Suprapubic skin (tissue), 4 donors: ENCODE results near the gene TRIO. TPM values are rescaled to one million over a fixed set of nuclear protein-coding genes. Genes with fewer than 3 reads are reported as not detected.

Source experiments
- DNase-seq, 2 donors: peaks; one replicate each; pipeline ENCODE4 v3.0.0-alpha.2; 2019; ENCODE audit warnings: low spot score in 2 of 2
- H3K27ac ChIP-seq: fragments of 200-600 bp; sonication (generic); one replicate; pipeline ENCODE4 v1.5.1; 2019
- H3K27me3 ChIP-seq: fragments of 200-600 bp; sonication (generic); one replicate; pipeline ENCODE4 v1.5.1; 2019
- H3K36me3 ChIP-seq: fragments of 200-600 bp; sonication (generic); one replicate; pipeline ENCODE4 v1.5.1; 2019
- H3K4me1 ChIP-seq: fragments of 200-600 bp; sonication (generic); one replicate; pipeline ENCODE4 v1.5.1; 2019
- H3K4me3 ChIP-seq: fragments of 200-600 bp; sonication (generic); one replicate; pipeline ENCODE4 v1.5.1; 2019; ENCODE audit warnings: mild to moderate bottlenecking
- H3K9me3 ChIP-seq: fragments of 200-600 bp; sonication (generic); one replicate; pipeline ENCODE4 v1.5.1; 2019
- CTCF ChIP-seq, 2 donors: fragments of 200-600 bp in 1 of 2; fragments of 450-650 bp in 1 of 2; sonication (generic) in 1 of 2; IDR thresholded peaks; one replicate each; pipeline ENCODE4 v1.5.1; 2016 to 2019; ENCODE audit warnings: antibody characterized with exemption in 2 of 2, mild to moderate bottlenecking in 1 of 2, moderate library complexity in 1 of 2
- EP300 ChIP-seq: sonication (generic); formaldehyde crosslinking; IDR thresholded peaks from one replicate; pipeline ENCODE4 v1.6.1; 2017; ENCODE audit warnings: antibody characterized with exemption
- POLR2A ChIP-seq, 2 donors: fragments of 450-650 bp; IDR thresholded peaks; one replicate each; pipeline ENCODE4 v1.6.1; 2017; ENCODE audit warnings: antibody characterized with exemption in 2 of 2, mild to moderate bottlenecking in 2 of 2, moderate library complexity in 2 of 2
- POLR2AphosphoS5 ChIP-seq, 3 donors: sonication (generic); formaldehyde crosslinking; IDR thresholded peaks; one replicate each; pipeline ENCODE4 v1.6.1; 2017; ENCODE audit warnings: antibody characterized with exemption in 3 of 3
- WGBS: methylation state at CpG from one replicate; pipeline ENCODE4 v1.1.5; 2018; 5-methylcytosine and 5-hydroxymethylcytosine counted together
- total RNA-seq, 4 donors: library from RNA; depleted of rRNA; stranded (reverse); fragments of >200 nt; gene quantifications; one replicate each; pipeline ENCODE4 v1.1.0, GENCODE V29; 2016

TRIO gene
- total RNA-seq, 4 donors from 2014 or later: 62.7 to 159 (median 70.4) TPM

- 57% methylated on average over 8 of the region's 8 CpGs for WGBS
- Histone ChIP-seq H3K27ac (no peak overlapping the region), H3K4me3 (no peak overlapping the region), H3K9me3 (no peaks in the 10 kb centered on the region), H3K4me1 (peaks cover 21% of the 10 kb centered on the region), H3K36me3 (peaks cover 19% of the 10 kb centered on the region), H3K27me3 (no peaks in the 10 kb centered on the region)
- no peak for DNase-seq
- TF ChIP-seq POLR2AphosphoS5 (IDR thresholded peaks at IDR 0.05) (no peak), EP300 (no peak), CTCF (IDR thresholded peaks at IDR 0.05) (no peak), POLR2A (IDR thresholded peaks at IDR 0.05) (no peak)
Observed at GRCh38 chr5:14309878-14310531, 166.9 kb downstream of the TRIO start.

GRCh38 chr5:14310901-14311300, 167.8 kb downstream of the TRIO start:
- no peak overlapping the region for H3K4me3 ChIP-seq
- no peaks in the 10 kb centered on the region for H3K27me3 ChIP-seq
- H3K27ac ChIP-seq: no peak overlapping the region
- H3K9me3 ChIP-seq: no peaks in the 10 kb centered on the region
- peaks cover 13% of the 10 kb centered on the region for H3K4me1 ChIP-seq
- no peak for TF ChIP-seq POLR2A (IDR thresholded peaks at IDR 0.05)
- no peak for TF ChIP-seq EP300
- no peak for TF ChIP-seq CTCF (IDR thresholded peaks at IDR 0.05)
- TF ChIP-seq POLR2AphosphoS5 (IDR thresholded peaks at IDR 0.05): no peak
- 69% methylated on average over 8 of the region's 8 CpGs for WGBS
- H3K36me3 ChIP-seq: peaks cover 17% of the 10 kb centered on the region
- no peak for DNase-seq

GRCh38 chr5:14313986-14314690, 171.0 kb downstream of the TRIO start:
- DNase-seq: no peak
- TF ChIP-seq EP300: no peak
- TF ChIP-seq POLR2A (IDR thresholded peaks at IDR 0.05): no peak
- TF ChIP-seq POLR2AphosphoS5 (IDR thresholded peaks at IDR 0.05): no peak
- no peak for TF ChIP-seq CTCF (IDR thresholded peaks at IDR 0.05)
- no peaks in the 10 kb centered on the region for H3K27me3 ChIP-seq
- H3K4me1 ChIP-seq: peaks cover 13% of the 10 kb centered on the region
- no peak overlapping the region for H3K27ac ChIP-seq
- no peaks in the 10 kb centered on the region for H3K9me3 ChIP-seq
- peaks cover 40% of the 10 kb centered on the region for H3K36me3 ChIP-seq
- WGBS: 72% methylated on average over 4 of the region's 4 CpGs
- no peak overlapping the region for H3K4me3 ChIP-seq

GRCh38 chr5:14316471-14316870, 173.3 kb downstream of the TRIO start:
- H3K9me3 ChIP-seq: no peaks in the 10 kb centered on the region
- no peak for DNase-seq
- no peak overlapping the region for H3K4me3 ChIP-seq
- H3K4me1 ChIP-seq: no peaks in the 10 kb centered on the region
- 90% methylated on average over 12 of the region's 12 CpGs for WGBS
- no peaks in the 10 kb centered on the region for H3K27me3 ChIP-seq
- peaks cover 49% of the 10 kb centered on the region for H3K36me3 ChIP-seq
- H3K27ac ChIP-seq: no peak overlapping the region
- TF ChIP-seq POLR2A (IDR thresholded peaks at IDR 0.05) (no peak), EP300 (no peak), CTCF (IDR thresholded peaks at IDR 0.05) (no peak), POLR2AphosphoS5 (IDR thresholded peaks at IDR 0.05) (no peak)

GRCh38 chr5:14319102-14319501, 176.0 kb downstream of the TRIO start:
- Histone ChIP-seq H3K9me3 (no peaks in the 10 kb centered on the region), H3K4me3 (no peak overlapping the region), H3K27ac (no peak overlapping the region), H3K36me3 (peaks cover 58% of the 10 kb centered on the region), H3K4me1 (no peaks in the 10 kb centered on the region), H3K27me3 (no peaks in the 10 kb centered on the region)
- TF ChIP-seq EP300: no peak
- DNase-seq: no peak
- WGBS: 71% methylated on average over 1 of the region's 1 CpG
